Measurements from ENCODE around the gene TAB2. TPM values are rescaled to one million over a fixed set of nuclear protein-coding genes. Genes with fewer than 3 reads are reported as not detected.

Gene TAB2
- total RNA-seq, 1 donor from 2014 or later, result 69.0 TPM

- TF ChIP-seq, protein P1, sequence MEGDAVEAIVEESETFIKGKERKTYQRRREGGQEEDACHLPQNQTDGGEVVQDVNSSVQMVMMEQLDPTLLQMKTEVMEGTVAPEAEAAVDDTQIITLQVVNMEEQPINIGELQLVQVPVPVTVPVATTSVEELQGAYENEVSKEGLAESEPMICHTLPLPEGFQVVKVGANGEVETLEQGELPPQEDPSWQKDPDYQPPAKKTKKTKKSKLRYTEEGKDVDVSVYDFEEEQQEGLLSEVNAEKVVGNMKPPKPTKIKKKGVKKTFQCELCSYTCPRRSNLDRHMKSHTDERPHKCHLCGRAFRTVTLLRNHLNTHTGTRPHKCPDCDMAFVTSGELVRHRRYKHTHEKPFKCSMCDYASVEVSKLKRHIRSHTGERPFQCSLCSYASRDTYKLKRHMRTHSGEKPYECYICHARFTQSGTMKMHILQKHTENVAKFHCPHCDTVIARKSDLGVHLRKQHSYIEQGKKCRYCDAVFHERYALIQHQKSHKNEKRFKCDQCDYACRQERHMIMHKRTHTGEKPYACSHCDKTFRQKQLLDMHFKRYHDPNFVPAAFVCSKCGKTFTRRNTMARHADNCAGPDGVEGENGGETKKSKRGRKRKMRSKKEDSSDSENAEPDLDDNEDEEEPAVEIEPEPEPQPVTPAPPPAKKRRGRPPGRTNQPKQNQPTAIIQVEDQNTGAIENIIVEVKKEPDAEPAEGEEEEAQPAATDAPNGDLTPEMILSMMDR (IDR thresholded peaks at IDR 0.05), result no peak
- intact Hi-C loops (cut with micrococcal nuclease), result no loop called here
- no peaks in the 10 kb centered on the region for H3K4me1 Mint-ChIP-seq
- H3K9me3 Mint-ChIP-seq, result no peaks in the 10 kb centered on the region
- no peak for DNase-seq
- no peaks in the 10 kb centered on the region for H3K27me3 Mint-ChIP-seq
- CTCF ChIA-PET, result no interaction called here
- no peaks in the 10 kb centered on the region for H3K36me3 Mint-ChIP-seq (ENCODE audit: low read depth)
- H3K4me3 Mint-ChIP-seq, result no peak overlapping the region
- POLR2A ChIA-PET, result no interaction called here
- ATAC-seq (ENCODE audit: low read depth), result no peak
- H3K27ac Mint-ChIP-seq, result no peak overlapping the region
Observed at GRCh38 chr6:149284904-149285303, 32.6 kb upstream of the TAB2 start.

GRCh38 chr6:149285626-149286025 lies 31.9 kb upstream of the TAB2 start:
- Mint-ChIP-seq H3K9me3 (no peaks in the 10 kb centered on the region), H3K4me3 (no peak overlapping the region), H3K27me3 (no peaks in the 10 kb centered on the region), H3K27ac (no peak overlapping the region), H3K36me3 (ENCODE audit: low read depth) (no peaks in the 10 kb centered on the region), H3K4me1 (no peaks in the 10 kb centered on the region)
- ChIA-PET POLR2A (no interaction called here), CTCF (no interaction called here)
- ATAC-seq (ENCODE audit: low read depth), result no peak
- intact Hi-C loops (cut with micrococcal nuclease), result no loop called here
- no peak for DNase-seq
- TF ChIP-seq, protein P1 (IDR thresholded peaks at IDR 0.05), result no peak

DNA sequence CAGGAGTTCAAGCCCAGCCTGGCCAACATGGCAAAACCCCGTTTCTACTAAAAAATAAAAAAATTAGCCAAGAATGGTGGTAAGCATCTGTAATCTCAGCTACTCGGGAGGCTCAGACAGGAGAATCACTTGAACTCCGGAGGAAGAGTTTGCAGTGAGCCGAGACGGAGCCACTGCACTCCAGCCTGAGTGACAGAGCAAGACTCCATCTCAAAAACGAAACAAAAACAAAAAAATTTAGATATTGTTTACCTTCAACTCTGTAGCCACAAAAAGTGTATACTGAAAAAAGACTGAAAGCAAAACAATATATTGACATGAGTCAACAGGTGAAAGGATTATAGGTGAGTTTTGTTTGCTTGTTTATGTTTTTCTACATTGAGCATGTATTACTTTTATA lies 30.6 kb upstream of the TAB2 start:
- no peaks in the 10 kb centered on the region for H3K4me1 Mint-ChIP-seq
- ChIA-PET POLR2A (interaction anchor here (1.3 kb wide), 1 partner anchor 30 kb away, joined by 3 read pairs; no protein-coding TSS in a partner anchor), CTCF (no interaction called here)
- no peak overlapping the region for H3K4me3 Mint-ChIP-seq
- DNase-seq (no peak), ATAC-seq (ENCODE audit: low read depth) (no peak)
- H3K9me3 Mint-ChIP-seq, result no peaks in the 10 kb centered on the region
- no peaks in the 10 kb centered on the region for H3K36me3 Mint-ChIP-seq (ENCODE audit: low read depth)
- H3K27ac Mint-ChIP-seq, result no peak overlapping the region
- intact Hi-C loops (cut with micrococcal nuclease), result no loop called here
- H3K27me3 Mint-ChIP-seq, result no peaks in the 10 kb centered on the region
- TF ChIP-seq, protein P1 (IDR thresholded peaks at IDR 0.05), result no peak

DNA sequence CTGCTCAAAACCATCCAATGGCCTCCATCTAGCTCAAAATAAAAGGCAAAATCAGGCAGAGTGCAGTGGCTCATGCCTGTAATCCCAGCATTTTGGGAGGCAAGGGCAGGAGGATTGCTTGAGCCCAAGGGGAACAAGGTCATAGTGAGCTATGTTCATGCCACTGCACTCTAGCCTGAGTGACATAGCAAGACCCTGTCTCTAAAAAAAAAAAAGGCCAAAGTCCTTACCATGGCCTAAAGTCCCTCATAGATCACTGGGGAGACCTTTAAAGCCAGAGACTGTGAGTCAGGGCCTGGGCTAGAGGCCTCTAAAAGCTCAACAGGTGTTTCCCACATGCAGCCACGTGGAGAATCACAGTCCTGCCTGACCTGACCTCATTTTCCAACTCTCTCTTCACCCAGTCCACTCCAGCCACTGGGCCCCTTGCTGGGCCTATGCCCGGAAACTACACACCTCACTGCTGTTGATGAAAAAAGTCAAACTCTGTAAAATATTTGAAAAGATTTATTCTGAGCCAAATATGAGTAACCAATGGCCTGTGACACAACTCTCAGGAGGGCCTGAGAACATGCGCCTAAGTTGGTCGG lies 28.2 kb upstream of the TAB2 start:
- Mint-ChIP-seq H3K9me3 (no peaks in the 10 kb centered on the region), H3K27ac (no peak overlapping the region)
- intact Hi-C loops (cut with micrococcal nuclease), result no loop called here

GRCh38 chr6:149289966-149290365 lies 27.5 kb upstream of the TAB2 start:
- H3K4me1 Mint-ChIP-seq, result no peaks in the 10 kb centered on the region
- no peaks in the 10 kb centered on the region for H3K27me3 Mint-ChIP-seq
- no peak overlapping the region for H3K27ac Mint-ChIP-seq
- ATAC-seq (ENCODE audit: low read depth) (no peak), DNase-seq (no peak)
- no peak overlapping the region for H3K4me3 Mint-ChIP-seq
- H3K36me3 Mint-ChIP-seq (ENCODE audit: low read depth), result no peaks in the 10 kb centered on the region
- POLR2A ChIA-PET, result no interaction called here
- TF ChIP-seq, protein P1 (IDR thresholded peaks at IDR 0.05), result no peak
- intact Hi-C loops (cut with micrococcal nuclease), result no loop called here
- CTCF ChIA-PET, result no interaction called here
- no peaks in the 10 kb centered on the region for H3K9me3 Mint-ChIP-seq

More for the DNA sequence above, 28.2 kb upstream of the TAB2 start:
- ChIA-PET CTCF (no interaction called here), POLR2A (interaction anchor here (1.0 kb wide), 1 partner anchor 18 kb away, joined by 7 read pairs; no protein-coding TSS in a partner anchor)
- no peak overlapping the region for H3K4me3 Mint-ChIP-seq
- TF ChIP-seq, protein P1 (IDR thresholded peaks at IDR 0.05), result no peak
- H3K4me1 Mint-ChIP-seq, result no peaks in the 10 kb centered on the region
- no peaks in the 10 kb centered on the region for H3K36me3 Mint-ChIP-seq (ENCODE audit: low read depth)
- no peak for ATAC-seq (ENCODE audit: low read depth)
- DNase-seq, result no peak
- H3K27me3 Mint-ChIP-seq, result no peaks in the 10 kb centered on the region
